H4 (cell line): ENCODE results near the gene NSUN2. TPM values are rescaled to one million over a fixed set of nuclear protein-coding genes. Genes with fewer than 3 reads are reported as not detected.

Experiments used
- DNase-seq: peaks from one replicate; pipeline ENCODE4 v3.0.0-alpha.2; 2015; ENCODE audit warnings: low spot score
- total RNA-seq: library from RNA; depleted of rRNA; stranded (reverse); fragments of >200 nt; shearing (Covaris generic); gene quantifications from 2 replicates; pipeline ENCODE4 v1.2.3, GENCODE V29; 2014; rRNA removed

NSUN2 gene
- total RNA-seq, 1 experiment from 2014 or later = 63.2 TPM

GRCh38 chr5:6557807-6558575 lies 74.9 kb downstream of the NSUN2 start:
- no peak for DNase-seq

GRCh38 chr5:6556802-6557102 lies 76.1 kb downstream of the NSUN2 start:
- DNase-seq = no peak

DNA sequence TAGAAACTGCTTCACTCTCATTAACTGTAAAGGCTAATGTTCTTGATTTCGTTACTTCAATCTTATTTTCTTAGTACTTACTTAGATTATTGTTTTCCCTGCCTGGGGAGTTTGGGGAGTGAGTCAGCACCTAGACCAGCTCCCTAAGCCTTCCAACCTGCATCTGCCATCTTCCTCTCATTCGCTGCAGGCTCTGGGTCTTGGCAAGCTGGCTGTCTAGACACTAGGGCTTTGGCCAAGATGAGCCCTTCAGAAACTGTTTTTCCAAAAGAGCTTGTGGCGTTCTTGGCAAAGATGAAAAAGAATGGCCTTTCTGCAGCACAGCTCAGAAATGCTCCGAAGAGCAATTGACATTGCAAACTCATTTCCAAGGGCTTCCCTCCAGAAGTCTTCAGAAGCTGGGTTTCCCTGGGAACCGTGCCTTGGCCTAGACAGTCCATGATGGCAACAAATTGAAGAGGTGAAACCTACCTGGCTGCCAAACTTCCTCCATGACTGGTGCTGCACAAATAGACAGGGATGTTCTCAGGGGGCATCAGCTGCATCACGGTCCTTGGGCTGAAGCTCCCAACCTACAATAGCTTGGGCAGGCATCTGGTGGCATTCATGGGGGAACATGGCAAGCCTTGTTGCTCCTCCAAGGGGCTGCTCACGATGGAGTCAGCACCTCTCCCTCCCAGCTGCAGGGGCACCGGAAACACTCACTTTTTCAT lies 76.6 kb downstream of the NSUN2 start:
- DNase-seq = no peak

DNA sequence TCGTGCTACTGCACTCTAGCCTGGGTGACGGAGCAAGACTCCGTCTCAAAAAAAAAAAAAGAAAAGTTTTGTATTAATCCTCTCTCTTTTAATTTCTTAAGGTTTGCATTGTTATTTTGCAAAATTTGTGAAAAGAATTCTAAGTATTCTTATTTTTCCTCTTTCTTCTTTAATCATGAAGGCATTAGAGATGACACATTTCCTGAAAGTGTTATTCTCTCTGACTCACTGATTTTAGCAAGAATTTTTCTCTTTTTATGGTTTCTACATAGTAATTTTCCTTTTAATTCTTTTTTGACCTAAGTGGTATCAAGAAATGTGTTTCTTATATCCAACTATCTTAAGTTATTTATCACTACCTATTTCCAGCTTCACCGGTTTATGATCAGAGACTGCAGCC lies 78.0 kb downstream of the NSUN2 start:
- DNase-seq = no peak

DNA sequence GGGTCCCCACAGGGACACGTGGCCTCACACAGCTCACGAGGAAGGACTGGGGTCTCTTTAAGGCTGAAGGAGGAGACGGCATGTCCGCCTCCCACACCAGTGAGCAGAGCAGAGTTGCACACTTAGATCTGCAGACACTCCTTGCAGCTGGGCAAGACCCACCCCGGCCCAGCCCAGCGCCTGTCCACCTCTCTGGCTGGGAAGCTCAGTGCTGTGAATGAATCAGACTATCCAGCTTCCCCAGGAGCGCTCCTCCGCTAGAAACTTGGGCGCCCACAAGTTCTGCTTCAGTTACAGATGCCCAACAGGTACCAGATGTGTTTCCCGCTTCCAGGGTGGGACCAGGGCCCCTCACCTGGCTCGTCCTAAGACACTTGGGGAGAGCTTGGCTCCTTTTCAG lies 78.9 kb downstream of the NSUN2 start:
- DNase-seq = no peak

DNA sequence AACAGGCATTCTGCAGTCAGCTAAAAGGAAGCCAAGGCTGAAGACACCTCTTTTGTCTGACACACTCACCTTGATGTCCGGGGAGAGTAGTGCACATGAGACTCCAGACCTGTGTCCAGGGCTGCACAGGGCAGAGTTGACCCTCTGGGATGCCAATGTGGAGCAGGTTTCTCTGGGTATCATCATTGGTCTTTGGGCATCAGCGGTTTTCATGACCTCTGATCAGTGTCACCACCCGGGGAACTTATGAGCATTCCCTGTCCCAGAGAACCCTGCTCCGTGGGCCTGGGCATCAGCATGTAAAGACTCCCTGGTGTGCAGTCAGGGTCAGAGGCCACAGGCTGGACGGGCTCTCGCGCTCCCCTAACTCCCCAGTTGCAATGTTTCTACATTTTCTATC lies 80.2 kb downstream of the NSUN2 start:
- DNase-seq = no peak

- no peak for DNase-seq
These were observed 80.9 kb downstream of the NSUN2 start for GRCh38 chr5:6551955-6552313.

DNA sequence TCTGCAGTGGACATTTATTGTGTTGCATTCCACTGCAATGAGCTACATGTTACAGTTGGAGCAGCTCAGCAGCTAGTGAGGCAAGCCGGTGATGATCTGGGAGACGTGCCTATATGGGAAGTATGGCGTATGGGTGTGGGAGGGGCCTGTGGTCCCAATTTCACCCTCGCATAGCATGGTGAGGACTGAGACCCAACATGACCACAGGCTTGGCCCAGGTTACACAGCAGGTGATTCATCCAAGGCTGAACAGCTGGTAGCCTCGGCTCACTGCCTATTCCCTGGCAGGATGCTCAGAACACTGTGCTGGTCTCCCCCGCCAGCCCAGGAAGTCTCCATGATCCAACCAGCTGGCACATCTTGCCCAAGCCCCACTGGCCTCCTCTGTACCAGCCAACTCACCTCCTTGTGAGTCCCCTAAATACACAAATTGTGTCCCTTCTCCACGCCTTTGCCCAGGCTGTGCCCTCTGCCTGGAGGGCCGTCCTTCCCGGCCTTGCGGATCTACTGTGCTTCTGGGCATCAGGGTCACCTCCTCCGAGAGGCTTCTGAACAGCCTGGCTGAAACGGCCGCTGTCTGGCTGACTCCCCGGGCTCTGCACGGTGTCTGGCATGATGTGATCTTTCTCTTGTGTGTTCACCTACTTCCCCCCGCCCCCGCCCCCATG lies 81.4 kb downstream of the NSUN2 start:
- DNase-seq = peak; percentile 39

DNA sequence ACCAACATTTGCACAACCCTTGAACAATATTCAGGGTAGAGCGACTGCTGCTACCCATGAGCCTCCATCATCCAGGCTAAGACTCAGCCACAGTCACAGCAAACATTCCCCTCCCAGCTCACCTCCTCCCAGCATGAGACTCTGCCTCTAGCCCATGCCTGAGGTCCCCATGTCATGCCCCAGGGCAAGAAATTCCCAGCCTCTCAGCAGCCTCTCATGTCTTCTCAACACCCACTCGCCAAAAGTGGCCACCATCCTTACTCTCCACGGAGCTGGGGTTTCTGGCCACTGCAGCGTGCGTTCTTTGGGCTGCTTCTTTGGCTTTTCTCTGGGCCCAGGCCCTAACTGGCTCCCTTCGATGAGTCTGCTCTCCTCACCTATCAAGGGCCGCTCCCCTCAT lies 82.2 kb downstream of the NSUN2 start:
- DNase-seq = no peak

Other genes starting within 250 kb of the NSUN2 start
- gene UBE2QL1, start 184.2 kb downstream of the NSUN2 start, total RNA-seq = 0.54 and 0.64 TPM in 2 replicates
- gene SRD5A1, start 396 bp upstream of the NSUN2 start, total RNA-seq = 23.2 and 34.9 TPM in 2 replicates
- 3.9 and 6.2 TPM in 2 replicates for gene TENT4A, start 80.4 kb upstream of the NSUN2 start, total RNA-seq